NCI-H510A treated with DMSO at 0.1 percent for 48 hours (cell line): Measurements from ENCODE around the gene KRTAP9-3.
"Not testable (repeated sequence)": the region's sequence is repeated elsewhere in the genome, so short reads cannot be mapped to it uniquely, and the experiment has no call there.

Experiments used
- DNase-seq: peaks from one replicate; lab custom pipeline; 2025; lab: John Stamatoyannopoulos, UW

The KRTAP9-3 gene, protein sequence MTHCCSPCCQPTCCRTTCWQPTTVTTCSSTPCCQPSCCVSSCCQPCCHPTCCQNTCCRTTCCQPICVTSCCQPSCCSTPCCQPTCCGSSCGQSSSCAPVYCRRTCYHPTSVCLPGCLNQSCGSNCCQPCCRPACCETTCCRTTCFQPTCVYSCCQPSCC

DNA sequence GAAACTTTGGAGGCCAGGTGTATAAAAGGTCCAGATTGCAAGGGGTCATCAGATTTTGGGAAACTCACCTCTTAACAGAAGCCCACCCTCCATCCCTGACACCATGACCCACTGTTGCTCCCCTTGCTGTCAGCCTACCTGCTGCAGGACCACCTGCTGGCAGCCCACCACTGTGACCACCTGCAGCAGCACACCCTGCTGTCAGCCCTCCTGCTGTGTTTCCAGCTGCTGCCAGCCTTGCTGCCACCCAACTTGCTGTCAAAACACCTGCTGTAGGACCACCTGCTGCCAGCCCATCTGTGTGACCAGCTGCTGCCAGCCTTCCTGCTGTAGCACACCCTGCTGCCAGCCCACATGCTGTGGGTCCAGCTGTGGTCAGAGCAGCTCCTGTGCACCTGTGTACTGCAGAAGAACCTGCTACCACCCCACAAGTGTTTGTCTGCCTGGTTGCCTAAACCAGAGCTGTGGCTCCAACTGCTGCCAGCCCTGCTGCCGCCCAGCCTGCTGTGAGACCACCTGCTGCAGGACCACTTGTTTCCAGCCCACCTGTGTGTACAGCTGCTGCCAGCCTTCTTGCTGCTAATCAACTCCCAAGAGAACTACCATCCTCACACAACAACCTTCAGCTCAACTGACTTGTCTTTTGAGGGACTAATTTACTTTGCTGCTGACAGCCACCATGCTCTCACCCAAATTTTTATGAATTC, at the start of gene KRTAP9-3:
KRTAP9-3 (plus strand) TSS at position 51 of the 707 bp plus-strand sequence; CDS start at position 104, 53 bp downstream.
- DNase-seq = not testable (repeated sequence)

DNA sequence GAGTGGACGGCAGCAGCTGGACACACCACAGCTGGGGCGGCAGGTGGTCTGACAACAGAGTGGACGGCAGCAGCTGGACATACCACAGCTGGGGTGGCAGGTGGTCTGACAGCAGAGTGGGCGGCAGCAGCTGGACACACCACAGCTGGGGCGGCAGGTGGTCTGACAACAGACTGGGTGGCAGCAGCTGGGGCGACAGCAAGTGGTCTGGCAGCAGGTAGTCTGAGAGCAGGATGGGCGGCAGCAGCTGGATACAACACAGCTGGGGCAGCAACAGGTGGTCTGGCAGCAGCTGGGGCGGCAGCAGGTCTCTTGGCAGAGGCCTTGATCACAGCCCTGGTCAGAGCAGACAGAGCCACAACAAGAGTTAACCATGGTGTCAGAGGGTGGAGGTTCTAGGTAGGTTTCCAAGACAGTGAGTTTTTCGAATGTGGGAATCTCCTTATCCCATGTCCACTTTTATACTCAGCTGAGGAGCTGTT, 47.7 kb upstream of the KRTAP9-3 start, which contains the start of gene KRTAP4-1:
KRTAP4-1 (minus strand) TSS at position 432 of the 482 bp plus-strand sequence; CDS start at position 375, 57 bp downstream.
- DNase-seq = no peak

DNA sequence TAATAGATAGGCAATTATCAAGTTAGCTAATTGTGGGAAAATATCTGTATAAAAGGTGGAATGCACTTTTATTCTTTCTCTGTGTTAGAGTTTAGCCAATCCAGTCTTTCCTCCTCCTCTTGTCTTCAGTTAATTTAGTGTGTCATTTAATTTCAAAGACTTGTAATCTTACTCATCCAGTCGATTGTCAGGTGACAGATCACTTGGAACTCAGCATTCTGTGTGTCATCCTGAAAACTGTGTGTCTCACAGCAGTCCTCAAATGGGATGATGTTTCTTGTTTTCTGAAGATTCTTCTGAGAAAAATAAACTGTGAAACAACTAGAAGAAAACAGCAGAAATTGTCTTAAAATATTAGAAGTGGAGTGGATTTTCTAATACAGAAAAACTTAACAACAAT, 47.2 kb upstream of the KRTAP9-3 start:
- DNase-seq = no peak

DNA sequence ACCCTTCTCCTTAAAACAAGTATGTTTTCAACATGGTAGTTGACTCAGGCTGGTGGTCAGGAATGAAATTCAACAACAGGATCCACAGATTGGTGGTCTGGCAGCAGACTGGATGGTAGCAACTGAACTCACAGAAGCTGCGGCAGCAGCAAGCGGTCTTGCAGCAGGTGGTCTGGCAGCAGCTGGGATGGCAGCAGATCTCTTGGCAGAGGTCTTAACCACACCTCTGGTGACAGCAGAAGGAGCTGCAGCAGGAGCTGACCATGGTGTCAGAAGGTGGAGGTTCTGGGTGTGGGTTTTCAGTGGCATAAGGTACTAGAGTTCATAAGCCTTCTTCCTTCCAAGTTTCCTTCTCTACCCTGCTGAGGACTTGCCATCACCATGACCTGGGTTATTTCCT, 45.4 kb upstream of the KRTAP9-3 start:
- DNase-seq = no peak

DNA sequence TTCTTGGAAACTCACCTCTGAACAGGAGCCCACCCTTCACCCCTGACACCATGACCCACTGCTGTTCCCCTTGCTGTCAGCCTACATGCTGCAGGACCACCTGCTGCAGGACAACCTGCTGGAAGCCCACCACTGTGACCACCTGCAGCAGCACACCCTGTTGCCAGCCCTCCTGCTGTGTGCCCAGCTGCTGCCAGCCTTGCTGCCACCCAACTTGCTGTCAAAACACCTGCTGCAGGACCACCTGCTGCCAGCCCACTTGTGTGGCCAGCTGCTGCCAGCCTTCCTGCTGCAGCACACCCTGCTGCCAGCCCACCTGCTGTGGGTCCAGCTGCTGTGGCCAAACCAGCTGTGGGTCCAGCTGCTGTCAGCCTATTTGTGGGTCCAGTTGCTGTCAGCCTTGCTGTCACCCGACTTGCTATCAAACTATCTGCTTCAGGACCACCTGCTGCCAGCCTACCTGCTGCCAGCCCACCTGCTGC, 42.4 kb upstream of the KRTAP9-3 start, which contains the start of gene KRTAP9-1:
KRTAP9-1 (plus strand) TSS at position 51 of the 482 bp plus-strand sequence; CDS start at position 51, 0 bp downstream.
- DNase-seq = not testable (repeated sequence)

DNA sequence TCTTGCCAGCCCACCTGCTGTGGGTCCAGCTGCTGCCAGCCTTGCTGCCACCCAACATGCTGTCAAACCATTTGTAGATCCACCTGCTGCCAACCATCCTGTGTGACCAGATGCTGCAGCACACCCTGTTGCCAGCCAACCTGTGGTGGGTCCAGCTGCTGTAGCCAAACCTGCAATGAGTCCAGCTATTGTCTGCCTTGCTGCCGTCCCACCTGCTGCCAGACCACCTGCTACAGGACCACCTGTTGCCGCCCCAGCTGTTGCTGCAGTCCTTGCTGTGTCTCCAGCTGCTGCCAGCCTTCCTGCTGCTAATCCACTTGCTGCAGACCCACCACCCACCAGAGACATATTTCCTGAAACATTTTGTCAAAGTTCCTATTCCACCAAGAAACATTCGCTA, 41.9 kb upstream of the KRTAP9-3 start:
- DNase-seq = no peak

DNA sequence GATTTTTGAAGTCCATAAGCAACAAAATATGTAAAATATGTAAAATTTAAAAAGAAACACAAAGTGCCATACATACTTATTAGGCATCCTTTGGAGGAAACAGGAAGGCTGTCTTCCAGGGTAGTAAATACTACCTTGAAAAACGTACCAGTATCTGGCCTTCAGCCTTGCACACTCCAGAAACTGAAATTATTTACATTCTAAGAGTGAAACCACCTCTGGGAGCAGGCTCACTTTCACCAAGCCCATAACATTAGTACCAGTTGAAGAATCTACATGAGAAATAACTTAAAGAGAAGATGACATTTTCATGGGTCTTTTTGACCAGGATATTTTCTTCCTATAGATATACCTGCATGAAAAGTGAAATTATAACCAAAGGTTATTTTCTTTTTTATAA, 36.2 kb upstream of the KRTAP9-3 start:
- no peak for DNase-seq

DNA sequence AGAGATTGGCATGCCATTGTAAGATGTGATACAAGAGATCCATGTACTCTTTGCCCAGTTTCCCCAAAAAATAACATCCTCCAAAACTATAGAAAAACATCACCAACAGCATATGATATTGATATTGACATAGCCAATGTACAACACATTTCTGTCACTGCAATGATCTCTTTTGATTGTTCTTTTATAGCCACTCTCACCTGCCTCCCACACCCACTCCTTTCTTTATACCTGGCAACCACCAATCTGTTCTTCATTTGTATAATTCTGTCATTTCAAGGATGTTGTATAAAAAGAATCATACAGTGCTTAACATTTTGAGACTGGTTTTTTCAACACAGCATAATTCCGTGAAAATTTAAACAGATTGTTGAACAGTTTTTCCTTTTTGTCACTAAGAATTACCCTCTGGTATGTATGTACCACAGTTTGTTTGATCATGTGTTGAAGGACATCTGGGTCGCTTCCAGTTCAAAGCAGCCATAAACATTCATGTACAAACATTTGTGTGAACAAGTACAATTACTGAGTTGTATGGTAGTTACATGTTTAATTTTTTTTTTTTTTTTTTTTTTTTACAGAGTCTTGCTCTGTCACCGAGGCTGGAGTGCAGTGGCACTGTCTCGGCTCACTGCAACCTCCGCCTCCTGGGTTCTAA, 32.7 kb upstream of the KRTAP9-3 start:
- DNase-seq = no peak

DNA sequence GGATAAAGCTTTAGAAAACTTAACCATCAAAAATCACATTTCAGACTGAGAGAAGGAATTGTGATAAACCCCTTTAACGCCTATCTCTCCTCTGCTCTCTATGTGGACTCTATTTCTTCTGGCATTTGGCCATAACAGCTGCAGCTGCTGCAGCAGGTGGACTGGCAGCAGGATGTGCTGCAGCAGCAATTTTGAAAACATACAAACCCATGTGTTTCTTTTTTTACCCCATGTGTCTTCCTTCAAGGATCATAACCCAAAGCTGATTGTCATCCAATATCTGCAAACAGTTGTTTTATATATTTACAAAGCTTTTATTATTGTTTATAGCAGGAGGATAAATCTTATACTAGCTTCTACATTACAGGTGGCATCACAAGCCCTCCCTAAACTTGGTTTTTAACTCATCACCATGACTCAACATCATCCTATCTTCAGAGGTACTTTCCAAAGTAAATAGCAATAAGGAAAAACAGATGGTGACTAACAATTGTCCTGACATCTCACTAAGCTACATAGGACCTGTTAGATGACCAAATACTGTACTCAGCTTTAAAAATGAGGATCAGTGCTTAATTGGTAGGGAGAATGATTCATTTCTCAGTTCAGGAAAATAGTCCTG, 20.3 kb upstream of the KRTAP9-3 start:
- DNase-seq = peak; percentile 84

DNA sequence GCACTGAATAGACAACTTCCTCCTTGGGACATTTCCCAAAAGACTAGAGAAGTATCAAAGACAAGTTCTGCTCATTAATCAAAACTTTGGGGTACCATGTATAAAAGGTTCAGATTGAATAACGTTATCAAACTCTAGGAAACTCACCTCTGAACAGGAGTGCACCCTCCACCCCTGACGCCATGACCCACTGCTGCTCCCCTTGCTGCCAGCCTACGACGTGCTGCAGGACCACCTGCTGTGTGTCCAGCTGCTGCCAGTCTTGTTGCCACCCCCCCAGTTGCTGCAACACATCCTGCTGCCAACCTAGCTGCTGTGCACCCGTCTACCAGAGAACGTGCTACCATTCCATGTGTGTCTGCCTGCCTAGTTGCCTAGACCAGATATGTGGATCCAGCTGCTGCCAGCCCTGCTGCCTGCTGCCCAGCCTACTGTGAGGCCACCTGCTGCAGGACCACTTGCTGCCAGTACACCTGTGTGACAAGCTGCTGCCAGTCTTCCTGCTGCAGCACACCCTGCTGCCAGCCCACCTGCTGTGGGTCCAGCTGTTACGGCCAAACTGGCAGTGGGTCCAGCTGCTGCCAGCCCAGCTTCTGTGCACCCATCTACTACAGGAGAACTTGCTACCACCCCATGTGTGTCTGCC, 19.6 kb upstream of the KRTAP9-3 start:
- peak; percentile 79 for DNase-seq

DNA sequence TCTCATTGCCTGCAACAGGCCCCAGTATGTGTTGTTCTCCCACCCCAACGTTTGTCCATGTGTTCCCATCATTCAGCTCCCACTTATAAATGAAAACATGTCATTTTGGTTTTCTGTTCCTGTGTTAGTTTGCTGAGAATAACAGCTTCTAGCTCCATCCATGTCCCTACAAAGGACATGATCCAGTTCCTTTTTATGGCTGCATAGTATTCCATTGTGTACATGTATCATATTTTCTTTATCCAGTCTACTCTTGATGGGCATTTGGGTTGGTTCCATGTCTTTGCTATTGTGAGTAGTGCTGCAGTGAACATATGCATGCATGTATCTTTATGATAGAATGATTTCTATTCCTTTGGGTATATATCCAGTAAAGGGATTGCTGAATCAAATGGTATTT, 16.6 kb upstream of the KRTAP9-3 start:
- no peak for DNase-seq

DNA sequence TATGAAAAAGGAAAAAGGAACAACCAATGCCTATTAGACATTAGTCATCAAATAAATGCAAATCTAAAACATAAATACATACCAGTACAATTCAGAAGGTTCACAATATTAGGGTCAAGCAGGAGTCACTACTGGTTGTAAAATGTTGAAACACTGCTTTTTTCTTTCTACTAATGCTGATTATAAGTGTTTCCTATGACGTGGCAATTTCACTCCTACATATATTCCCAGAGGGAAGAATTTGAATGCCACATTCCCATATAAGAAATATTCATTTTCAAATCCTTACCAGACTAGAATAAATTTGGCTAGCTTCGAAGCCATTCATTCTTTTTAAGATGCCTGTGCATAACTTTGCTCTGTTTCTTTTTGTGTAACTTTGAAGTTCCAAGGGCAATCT, 8.4 kb upstream of the KRTAP9-3 start:
- DNase-seq = no peak

DNA sequence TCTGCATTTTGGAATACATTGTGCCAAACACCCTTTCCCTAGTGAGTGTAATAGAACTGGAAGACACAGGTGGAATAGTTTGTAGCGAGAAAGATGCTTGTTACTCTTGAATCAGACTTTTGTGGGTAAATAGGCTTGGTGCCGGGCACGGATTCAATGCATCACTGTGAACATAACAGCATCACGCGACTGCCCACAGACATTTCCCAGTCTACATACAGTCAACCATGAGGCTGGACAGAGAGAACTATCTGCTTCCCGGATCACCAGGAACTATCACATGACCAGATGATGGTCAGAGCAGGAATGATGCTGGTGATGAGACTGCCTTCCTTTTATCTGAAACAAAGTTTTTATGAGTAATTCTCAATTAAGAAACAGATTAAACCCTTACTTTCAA, 6.2 kb upstream of the KRTAP9-3 start:
- no peak for DNase-seq

DNA sequence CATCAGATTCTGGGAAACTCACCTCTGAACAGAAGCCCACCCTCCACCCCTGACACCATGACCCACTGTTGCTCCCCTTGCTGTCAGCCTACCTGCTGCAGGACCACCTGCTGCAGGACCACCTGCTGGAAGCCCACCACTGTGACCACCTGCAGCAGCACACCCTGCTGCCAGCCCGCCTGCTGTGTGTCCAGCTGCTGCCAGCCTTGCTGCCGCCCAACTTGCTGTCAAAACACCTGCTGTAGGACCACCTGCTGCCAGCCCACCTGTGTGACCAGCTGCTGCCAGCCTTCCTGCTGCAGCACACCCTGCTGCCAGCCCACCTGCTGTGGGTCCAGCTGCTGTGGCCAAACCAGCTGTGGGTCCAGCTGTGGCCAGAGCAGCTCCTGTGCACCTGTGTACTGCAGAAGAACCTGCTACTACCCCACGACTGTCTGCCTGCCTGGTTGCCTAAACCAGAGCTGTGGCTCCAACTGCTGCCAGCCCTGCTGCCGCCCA, 5.6 kb upstream of the KRTAP9-3 start, which contains the start of gene KRTAP9-2:
KRTAP9-2 (plus strand) TSS at position 51 of the 498 bp plus-strand sequence; CDS start at position 58, 7 bp downstream.
- not testable (repeated sequence) for DNase-seq

DNA sequence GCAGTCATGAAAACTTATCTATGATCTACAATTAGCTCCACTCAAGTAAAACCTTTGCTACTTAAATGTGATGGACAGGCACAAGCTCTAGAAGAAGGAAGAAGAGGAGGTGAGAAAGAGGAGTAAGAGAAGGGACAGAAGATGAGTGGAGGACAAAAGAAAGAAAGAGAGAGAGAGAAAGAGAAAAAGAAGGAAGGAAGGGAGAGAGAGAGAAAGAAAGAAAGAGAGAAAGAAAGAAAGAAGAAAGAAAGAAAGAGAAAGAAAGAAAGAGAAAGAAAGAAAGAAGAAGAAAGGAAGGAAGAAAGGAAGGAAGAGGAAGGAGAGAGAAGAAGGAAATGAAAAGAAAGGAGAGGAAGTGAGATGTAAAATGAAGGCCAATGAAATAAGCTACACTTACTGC, 2.2 kb upstream of the KRTAP9-3 start:
- no peak for DNase-seq

DNA sequence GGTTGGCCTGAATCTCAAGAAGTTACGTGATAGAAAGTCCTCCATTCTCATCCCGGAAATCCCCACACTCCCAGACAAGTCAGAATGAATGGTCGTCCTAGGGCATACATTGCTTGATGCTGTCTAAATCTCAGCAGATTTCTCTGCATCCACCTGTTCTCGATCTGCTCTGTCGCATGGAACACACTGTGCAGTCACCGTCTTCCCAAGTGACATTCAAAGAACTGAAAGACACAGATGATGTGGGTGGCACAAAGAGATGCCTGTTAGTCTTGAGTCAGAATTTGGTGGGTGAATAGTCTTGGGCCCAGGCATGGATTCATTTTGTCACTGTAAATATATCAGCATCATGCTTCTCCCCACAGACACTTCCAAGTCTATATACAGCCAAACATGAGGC, 518 bp upstream of the KRTAP9-3 start:
- no peak for DNase-seq

DNA sequence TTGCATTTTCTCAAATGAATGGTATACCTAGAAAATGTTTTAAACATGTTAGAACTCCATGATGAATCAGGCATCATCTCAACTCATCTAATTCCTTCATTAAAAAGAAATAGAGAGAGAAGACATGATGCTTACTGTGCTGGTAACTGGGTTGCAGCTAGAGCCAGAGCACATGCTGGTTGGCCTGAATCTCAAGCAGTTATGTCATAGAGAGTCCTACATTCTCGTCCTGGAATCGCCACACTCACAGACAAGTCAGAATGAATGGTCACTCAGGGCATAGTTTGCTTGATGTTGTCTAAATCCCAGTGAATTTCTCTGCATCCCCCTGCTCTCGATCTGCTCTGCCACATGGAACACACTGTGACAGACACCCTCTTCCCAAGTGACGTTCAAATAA, 4.9 kb downstream of the KRTAP9-3 start:
- DNase-seq = not testable (repeated sequence)

DNA sequence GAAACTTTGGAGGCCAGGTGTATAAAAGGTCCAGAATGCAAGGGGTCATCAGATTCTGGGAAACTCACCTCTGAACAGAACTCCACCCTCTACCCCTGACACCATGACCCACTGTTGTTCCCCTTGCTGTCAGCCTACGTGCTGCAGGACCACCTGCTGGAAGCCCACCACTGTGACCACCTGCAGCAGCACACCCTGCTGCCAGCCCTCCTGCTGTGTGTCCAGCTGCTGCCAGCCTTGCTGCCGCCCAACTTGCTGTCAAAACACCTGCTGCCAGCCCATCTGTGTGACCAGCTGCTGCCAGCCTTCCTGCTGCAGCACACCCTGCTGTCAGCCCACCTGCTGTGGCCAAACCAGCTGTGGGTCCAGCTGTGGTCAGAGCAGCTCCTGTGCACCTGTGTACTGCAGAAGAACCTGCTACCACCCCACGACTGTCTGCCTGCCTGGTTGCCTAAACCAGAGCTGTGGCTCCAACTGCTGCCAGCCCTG, 5.7 kb downstream of the KRTAP9-3 start, which contains the start of gene KRTAP9-8:
KRTAP9-8 (plus strand) TSS at position 51 of the 489 bp plus-strand sequence; CDS start at position 104, 53 bp downstream.
- DNase-seq = not testable (repeated sequence)

DNA sequence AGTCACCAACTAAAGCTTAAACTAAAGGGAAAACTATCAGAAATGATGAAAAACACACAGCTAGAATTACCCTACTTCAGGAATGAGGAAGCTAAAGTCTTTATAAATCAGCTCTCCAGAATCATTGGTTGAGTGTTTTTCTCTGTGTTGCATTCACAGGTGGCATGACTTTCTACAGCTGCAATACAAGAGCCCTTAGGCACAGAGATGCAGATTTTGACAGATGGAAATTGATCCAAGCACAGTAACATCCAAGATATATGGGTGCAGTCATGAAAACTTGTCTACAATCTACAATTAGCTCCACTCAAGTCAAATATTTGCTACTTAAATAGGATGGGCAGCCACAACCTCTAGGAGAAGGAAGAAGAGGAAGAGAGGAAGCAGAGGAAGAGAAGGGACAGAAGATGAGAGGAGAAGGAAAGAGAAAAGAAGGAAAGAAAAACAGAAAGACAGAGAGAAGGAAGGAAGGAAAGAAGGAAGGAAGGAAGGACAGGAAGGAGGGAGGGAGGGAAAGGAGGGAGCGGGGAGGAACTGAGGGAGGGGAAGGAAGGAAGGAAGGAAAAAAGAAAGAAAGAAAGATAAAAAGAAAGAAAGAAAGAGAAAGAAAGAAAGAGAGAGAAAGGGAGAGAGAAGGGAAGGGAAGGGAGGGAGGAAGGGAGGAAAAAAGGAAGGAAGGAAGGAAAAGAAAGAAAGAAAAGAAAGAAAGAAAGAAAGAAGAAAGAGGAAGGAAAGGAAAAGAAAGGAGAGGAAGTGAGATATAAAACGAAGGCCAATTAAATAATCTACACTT, 14.9 kb downstream of the KRTAP9-3 start:
- not testable (repeated sequence) for DNase-seq

DNA sequence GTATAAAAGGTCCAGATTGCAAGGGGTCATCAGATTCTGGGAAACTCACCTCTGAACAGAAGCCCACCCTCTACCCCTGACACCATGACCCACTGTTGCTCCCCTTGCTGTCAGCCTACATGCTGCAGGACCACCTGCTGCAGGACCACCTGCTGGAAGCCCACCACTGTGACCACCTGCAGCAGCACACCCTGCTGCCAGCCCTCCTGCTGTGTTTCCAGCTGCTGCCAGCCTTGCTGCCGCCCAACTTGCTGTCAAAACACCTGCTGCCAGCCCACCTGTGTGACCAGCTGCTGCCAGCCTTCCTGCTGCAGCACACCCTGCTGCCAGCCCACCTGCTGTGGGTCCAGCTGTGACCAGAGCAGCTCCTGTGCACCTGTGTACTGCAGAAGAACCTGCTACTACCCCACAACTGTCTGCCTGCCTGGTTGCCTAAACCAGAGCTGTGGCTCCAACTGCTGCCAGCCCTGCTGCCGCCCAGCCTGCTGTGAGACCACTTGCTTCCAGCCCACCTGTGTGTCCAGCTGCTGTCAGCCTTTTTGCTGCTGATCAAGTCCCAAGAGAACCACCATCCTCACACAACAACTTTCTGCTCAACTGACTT, 17.5 kb downstream of the KRTAP9-3 start, which contains the start of gene KRTAP9-4:
KRTAP9-4 (plus strand) TSS at position 51 of the 604 bp plus-strand sequence; CDS start at position 85, 34 bp downstream.
- DNase-seq = not testable (repeated sequence)
